ENCODE results near the gene INA. TPM values are rescaled to one million over a fixed set of nuclear protein-coding genes. Genes with fewer than 3 reads are reported as not detected.

Gene INA
- total RNA-seq, 2 donors from 2014 or later: 0.14 to 2.0 TPM

DNA sequence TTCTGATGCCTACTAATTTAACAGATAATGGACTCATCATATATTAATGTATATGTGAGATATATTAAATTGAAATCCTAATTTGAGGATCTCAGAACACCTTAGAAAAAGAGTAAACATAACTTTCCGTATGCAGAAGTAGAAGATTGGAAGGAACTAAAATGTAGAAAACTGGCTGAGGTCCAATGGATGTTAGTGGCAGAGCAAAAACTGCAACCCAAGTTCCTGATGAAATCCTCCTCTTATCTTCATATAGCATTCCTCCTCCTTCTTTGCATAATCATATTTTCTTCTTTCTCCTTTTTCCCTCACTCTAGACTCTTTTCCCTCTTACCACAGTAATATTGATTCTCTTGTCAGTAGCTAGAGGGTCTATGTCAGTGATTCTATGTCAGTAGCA is 6.0 kb downstream of the INA start:
- TF ChIP-seq POLR2A (IDR thresholded peaks at IDR 0.05) (no peak), POLR2AphosphoS5 (IDR thresholded peaks at IDR 0.05) (no peak)
- TF ChIP-seq, protein P1, sequence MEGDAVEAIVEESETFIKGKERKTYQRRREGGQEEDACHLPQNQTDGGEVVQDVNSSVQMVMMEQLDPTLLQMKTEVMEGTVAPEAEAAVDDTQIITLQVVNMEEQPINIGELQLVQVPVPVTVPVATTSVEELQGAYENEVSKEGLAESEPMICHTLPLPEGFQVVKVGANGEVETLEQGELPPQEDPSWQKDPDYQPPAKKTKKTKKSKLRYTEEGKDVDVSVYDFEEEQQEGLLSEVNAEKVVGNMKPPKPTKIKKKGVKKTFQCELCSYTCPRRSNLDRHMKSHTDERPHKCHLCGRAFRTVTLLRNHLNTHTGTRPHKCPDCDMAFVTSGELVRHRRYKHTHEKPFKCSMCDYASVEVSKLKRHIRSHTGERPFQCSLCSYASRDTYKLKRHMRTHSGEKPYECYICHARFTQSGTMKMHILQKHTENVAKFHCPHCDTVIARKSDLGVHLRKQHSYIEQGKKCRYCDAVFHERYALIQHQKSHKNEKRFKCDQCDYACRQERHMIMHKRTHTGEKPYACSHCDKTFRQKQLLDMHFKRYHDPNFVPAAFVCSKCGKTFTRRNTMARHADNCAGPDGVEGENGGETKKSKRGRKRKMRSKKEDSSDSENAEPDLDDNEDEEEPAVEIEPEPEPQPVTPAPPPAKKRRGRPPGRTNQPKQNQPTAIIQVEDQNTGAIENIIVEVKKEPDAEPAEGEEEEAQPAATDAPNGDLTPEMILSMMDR (IDR thresholded peaks at IDR 0.05): no peak
- H3K27ac ChIP-seq: no peak overlapping the region
- H3K4me1 ChIP-seq (replicated peaks): no peaks in the 10 kb centered on the region
- H3K9me3 ChIP-seq: no peaks in the 10 kb centered on the region
- H3K36me3 ChIP-seq: no peaks in the 10 kb centered on the region
- 40% methylated on average over 1 of the region's 1 CpG for WGBS
- DNase-seq (ENCODE audit: low spot score): no peak
- intact Hi-C loops (cut with DNase I): no loop called here
- no peak overlapping the region for H3K4me3 ChIP-seq
- peaks cover 3% of the 10 kb centered on the region for H3K27me3 ChIP-seq (replicated peaks; ENCODE audit: insufficient read depth)

DNA sequence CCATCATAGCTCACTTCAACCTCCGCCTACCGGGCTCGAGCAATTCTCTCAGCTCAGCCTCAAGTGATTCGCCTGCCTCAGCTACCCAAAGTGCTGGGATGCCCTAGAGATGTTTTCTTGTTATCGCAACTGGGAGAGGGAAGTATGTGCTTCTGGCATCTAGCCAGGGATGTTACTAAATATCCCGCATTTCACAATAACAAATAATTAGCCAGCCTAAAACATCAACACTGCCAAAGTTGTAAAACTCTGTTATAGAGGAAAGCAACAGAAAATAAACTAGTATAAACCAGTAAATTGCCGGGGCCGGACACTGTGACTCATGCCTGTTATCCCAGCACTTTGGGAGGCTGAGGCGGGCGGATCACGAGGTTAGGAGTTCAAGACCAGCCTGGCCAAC is 7.2 kb downstream of the INA start:
- H3K27me3 ChIP-seq (replicated peaks; ENCODE audit: insufficient read depth): no peaks in the 10 kb centered on the region
- no peak overlapping the region for H3K4me3 ChIP-seq
- H3K27ac ChIP-seq: no peak overlapping the region
- intact Hi-C loops (cut with DNase I): no loop called here
- H3K36me3 ChIP-seq: no peaks in the 10 kb centered on the region
- H3K9me3 ChIP-seq: no peaks in the 10 kb centered on the region
- WGBS: 77% methylated on average over 11 of the region's 11 CpGs
- H3K4me1 ChIP-seq (replicated peaks): no peaks in the 10 kb centered on the region
- no peak for DNase-seq (ENCODE audit: low spot score)
- TF ChIP-seq POLR2A (IDR thresholded peaks at IDR 0.05): no peak
- TF ChIP-seq, protein P1 (IDR thresholded peaks at IDR 0.05): no peak
- no peak for TF ChIP-seq POLR2AphosphoS5 (IDR thresholded peaks at IDR 0.05)

DNA sequence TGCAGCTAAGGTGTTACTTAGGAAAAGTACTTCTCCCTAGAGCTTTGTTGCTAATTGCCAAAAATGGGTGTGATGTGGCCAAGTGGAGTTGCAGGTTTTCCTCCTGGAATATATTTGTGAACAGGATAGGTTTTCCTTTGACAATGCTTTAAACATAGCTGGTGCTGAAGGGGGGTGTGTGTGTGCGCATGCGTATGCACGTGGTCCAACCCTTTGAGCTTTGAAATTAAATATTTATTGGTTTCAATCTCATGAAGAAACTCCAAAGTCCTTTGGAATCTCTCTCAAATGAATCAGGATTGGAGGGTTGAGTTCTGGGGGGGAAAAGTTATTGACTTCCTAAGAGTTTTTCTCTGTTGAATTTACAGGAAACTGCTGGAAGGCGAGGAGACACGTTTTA is 11.1 kb downstream of the INA start:
- no peak overlapping the region for H3K4me3 ChIP-seq
- H3K4me1 ChIP-seq (replicated peaks): no peaks in the 10 kb centered on the region
- H3K27ac ChIP-seq: no peak overlapping the region
- H3K36me3 ChIP-seq: no peaks in the 10 kb centered on the region
- intact Hi-C loops (cut with DNase I): no loop called here
- DNase-seq (ENCODE audit: low spot score): no peak
- no peaks in the 10 kb centered on the region for H3K27me3 ChIP-seq (replicated peaks; ENCODE audit: insufficient read depth)
- no peaks in the 10 kb centered on the region for H3K9me3 ChIP-seq
- 77% methylated on average over 5 of the region's 5 CpGs for WGBS
- TF ChIP-seq, protein P1 (IDR thresholded peaks at IDR 0.05): no peak
- no peak for TF ChIP-seq POLR2AphosphoS5 (IDR thresholded peaks at IDR 0.05)

DNA sequence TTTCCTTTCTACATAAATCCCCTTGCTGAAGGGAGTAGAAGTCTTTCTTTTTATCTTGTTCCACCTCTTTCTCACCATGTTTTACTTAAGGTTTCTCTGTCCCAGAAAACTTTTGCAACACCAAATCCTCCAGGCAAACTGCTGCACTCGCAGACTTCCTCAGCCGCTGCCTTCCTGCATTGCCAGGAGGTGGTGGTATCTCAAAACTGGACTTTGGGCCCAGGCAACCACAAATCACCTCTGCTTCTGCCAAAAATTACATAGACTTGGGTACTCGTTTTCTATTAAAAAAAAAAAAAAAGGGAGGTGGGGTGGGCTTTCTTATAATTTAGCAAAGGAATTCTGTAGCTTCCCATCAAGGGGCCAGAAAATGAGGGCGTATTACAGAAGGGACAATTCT is 14.7 kb downstream of the INA start:
- intact Hi-C loops (cut with DNase I): no loop called here
- Histone ChIP-seq H3K9me3 (no peaks in the 10 kb centered on the region), H3K4me1 (replicated peaks) (no peaks in the 10 kb centered on the region), H3K4me3 (no peak overlapping the region), H3K27ac (no peak overlapping the region), H3K27me3 (replicated peaks; ENCODE audit: insufficient read depth) (no peaks in the 10 kb centered on the region), H3K36me3 (no peaks in the 10 kb centered on the region)
- no peak for DNase-seq (ENCODE audit: low spot score)
- TF ChIP-seq POLR2A (IDR thresholded peaks at IDR 0.05) (no peak), POLR2AphosphoS5 (IDR thresholded peaks at IDR 0.05) (no peak)
- TF ChIP-seq, protein P1 (IDR thresholded peaks at IDR 0.05): no peak
- WGBS: 84% methylated on average over 4 of the region's 4 CpGs

DNA sequence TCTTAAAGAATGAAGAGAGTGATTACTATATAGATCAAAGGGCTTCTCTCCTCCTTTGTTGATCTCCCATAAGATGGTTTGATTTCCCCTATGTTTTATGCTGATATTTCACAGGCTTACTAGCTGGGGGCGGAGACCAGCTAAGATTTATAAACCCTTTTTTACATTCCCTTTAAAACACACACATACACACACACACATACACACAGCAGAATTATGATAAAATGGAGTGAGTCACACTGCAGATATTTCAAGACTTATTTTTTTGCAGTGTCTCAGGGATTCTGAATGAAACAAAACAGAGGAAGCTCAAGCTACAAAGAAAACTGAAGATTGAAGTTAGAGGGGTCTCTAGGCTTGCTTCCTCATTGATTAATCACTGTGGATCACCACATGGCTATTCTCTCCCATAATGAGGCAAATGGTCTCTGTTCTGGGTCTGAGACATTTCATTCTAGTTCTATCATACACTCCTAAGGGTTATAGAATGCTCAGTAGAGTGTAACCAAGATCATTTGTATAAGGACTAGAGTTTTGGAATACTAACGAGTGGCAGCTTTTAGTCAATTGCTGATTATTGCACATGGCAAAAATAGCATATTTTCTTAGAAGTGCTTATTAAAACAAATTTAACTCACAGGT is 18.6 kb downstream of the INA start:
- no peaks in the 10 kb centered on the region for H3K9me3 ChIP-seq
- no peak for DNase-seq (ENCODE audit: low spot score)
- no peak overlapping the region for H3K4me3 ChIP-seq
- 71% methylated on average over 2 of the region's 2 CpGs for WGBS
- TF ChIP-seq POLR2A (IDR thresholded peaks at IDR 0.05) (no peak), POLR2AphosphoS5 (IDR thresholded peaks at IDR 0.05) (no peak)
- TF ChIP-seq, protein P1 (IDR thresholded peaks at IDR 0.05): no peak
- intact Hi-C loops (cut with DNase I): no loop called here
- no peaks in the 10 kb centered on the region for H3K36me3 ChIP-seq
- no peak overlapping the region for H3K27ac ChIP-seq
- no peaks in the 10 kb centered on the region for H3K27me3 ChIP-seq (replicated peaks; ENCODE audit: insufficient read depth)
- no peaks in the 10 kb centered on the region for H3K4me1 ChIP-seq (replicated peaks)
